ENCODE results near the gene MYO18B. TPM values are rescaled to one million over a fixed set of nuclear protein-coding genes. Genes with fewer than 3 reads are reported as not detected.

MYO18B gene
- total RNA-seq, 1 experiment from 2014 or later, result not detected

DNA sequence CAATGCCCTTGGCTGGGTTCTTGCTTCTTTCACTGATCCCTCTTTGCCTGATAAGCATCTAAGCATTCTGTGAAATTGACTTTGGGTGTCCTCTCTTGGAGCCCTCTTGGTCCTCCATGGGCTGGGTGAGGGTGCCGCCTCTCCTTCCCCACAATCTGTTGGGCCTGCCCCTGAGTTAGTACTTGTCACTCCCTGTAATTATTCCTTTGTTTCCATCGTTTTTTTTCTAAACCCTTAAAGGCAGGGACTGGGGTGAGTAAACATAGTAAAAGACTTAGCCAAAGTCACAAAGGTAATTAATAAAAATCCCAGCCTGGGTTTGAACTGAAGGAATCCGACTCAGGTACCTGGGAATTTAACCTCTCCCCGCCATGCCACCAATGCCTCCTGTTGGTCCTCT, 188.1 kb downstream of the MYO18B start:
- Histone ChIP-seq H3K9me2 (replicated peaks; ENCODE audit: low read length) (no peaks in the 10 kb centered on the region), H3K27me3 (ENCODE audit: low read length) (peaks cover 19% of the 10 kb centered on the region), H3K27ac (ENCODE audit: low read length) (no peak overlapping the region), H3K4me2 (ENCODE audit: low read length) (no peak overlapping the region), H2AFZ (ENCODE audit: low read length) (no peak overlapping the region), H3K36me3 (ENCODE audit: low read depth, low read length) (no peaks in the 10 kb centered on the region), H3K9me3 (ENCODE audit: low read length) (no peaks in the 10 kb centered on the region), H4K20me1 (ENCODE audit: low read length) (no peaks in the 10 kb centered on the region), H3K4me3 (ENCODE audit: low read length) (no peak overlapping the region), H3K9ac (ENCODE audit: low read length) (no peak overlapping the region), H3K79me2 (ENCODE audit: low read length) (no peaks in the 10 kb centered on the region), H3F3A (ENCODE audit: low read length, unreplicated experiment) (no peaks in the 10 kb centered on the region), H3K4me1 (ENCODE audit: insufficient read depth, low read length) (no peaks in the 10 kb centered on the region)
- ATAC-seq (no peak), DNase-seq (no peak)
- BruUV-seq (replicated peaks), result no TSS peak
- intact Hi-C loops (cut with micrococcal nuclease), result no loop called here
- CTCF ChIA-PET, result no interaction called here
- POLR2A ChIA-PET (ENCODE audit: unreplicated experiment), result no interaction called here
- TF ChIP-seq EZH2 (IDR thresholded peaks at IDR 0.05; ENCODE audit: low read length, unreplicated experiment) (no peak), EZH2phosphoT487 (IDR thresholded peaks at IDR 0.05; ENCODE audit: borderline replicate concordance, low read length) (no peak)
- TF ChIP-seq, protein P1, sequence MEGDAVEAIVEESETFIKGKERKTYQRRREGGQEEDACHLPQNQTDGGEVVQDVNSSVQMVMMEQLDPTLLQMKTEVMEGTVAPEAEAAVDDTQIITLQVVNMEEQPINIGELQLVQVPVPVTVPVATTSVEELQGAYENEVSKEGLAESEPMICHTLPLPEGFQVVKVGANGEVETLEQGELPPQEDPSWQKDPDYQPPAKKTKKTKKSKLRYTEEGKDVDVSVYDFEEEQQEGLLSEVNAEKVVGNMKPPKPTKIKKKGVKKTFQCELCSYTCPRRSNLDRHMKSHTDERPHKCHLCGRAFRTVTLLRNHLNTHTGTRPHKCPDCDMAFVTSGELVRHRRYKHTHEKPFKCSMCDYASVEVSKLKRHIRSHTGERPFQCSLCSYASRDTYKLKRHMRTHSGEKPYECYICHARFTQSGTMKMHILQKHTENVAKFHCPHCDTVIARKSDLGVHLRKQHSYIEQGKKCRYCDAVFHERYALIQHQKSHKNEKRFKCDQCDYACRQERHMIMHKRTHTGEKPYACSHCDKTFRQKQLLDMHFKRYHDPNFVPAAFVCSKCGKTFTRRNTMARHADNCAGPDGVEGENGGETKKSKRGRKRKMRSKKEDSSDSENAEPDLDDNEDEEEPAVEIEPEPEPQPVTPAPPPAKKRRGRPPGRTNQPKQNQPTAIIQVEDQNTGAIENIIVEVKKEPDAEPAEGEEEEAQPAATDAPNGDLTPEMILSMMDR (conservative IDR thresholded peaks at IDR 0.05; ENCODE audit: low read depth, low read length), result no peak

GRCh38 chr22:25930788-25931310, 188.9 kb downstream of the MYO18B start:
- Histone ChIP-seq H3K9me2 (replicated peaks; ENCODE audit: low read length) (no peaks in the 10 kb centered on the region), H3K4me3 (ENCODE audit: low read length) (no peak overlapping the region)

GRCh38 chr22:25933158-25933788, 191.3 kb downstream of the MYO18B start:
- H3K9me2 ChIP-seq (replicated peaks; ENCODE audit: low read length), result no peaks in the 10 kb centered on the region
- H3K79me2 ChIP-seq (ENCODE audit: low read length), result no peaks in the 10 kb centered on the region
- no peak overlapping the region for H3K9ac ChIP-seq (ENCODE audit: low read length)
- no peaks in the 10 kb centered on the region for H3F3A ChIP-seq (ENCODE audit: low read length, unreplicated experiment)
- intact Hi-C loops (cut with micrococcal nuclease), result no loop called here
- TF ChIP-seq EZH2phosphoT487 (IDR thresholded peaks at IDR 0.05; ENCODE audit: borderline replicate concordance, low read length), result no peak
- no peak for TF ChIP-seq EZH2 (IDR thresholded peaks at IDR 0.05; ENCODE audit: low read length, unreplicated experiment)
- TF ChIP-seq, protein P1 (conservative IDR thresholded peaks at IDR 0.05; ENCODE audit: low read depth, low read length), result no peak
- CTCF ChIA-PET, result no interaction called here
- POLR2A ChIA-PET (ENCODE audit: unreplicated experiment), result no interaction called here
- no TSS peak for BruUV-seq (replicated peaks)
- H3K4me2 ChIP-seq (ENCODE audit: low read length), result no peak overlapping the region
- no peaks in the 10 kb centered on the region for H3K36me3 ChIP-seq (ENCODE audit: low read depth, low read length)
- H3K4me1 ChIP-seq (ENCODE audit: insufficient read depth, low read length), result no peaks in the 10 kb centered on the region
- peaks cover 19% of the 10 kb centered on the region for H3K27me3 ChIP-seq (ENCODE audit: low read length)
- no peak overlapping the region for H3K27ac ChIP-seq (ENCODE audit: low read length)
- no peak overlapping the region for H2AFZ ChIP-seq (ENCODE audit: low read length)
- no peak for ATAC-seq
- DNase-seq, result no peak
- no peaks in the 10 kb centered on the region for H4K20me1 ChIP-seq (ENCODE audit: low read length)
- H3K9me3 ChIP-seq (ENCODE audit: low read length), result no peaks in the 10 kb centered on the region
- H3K4me3 ChIP-seq (ENCODE audit: low read length), result no peak overlapping the region

More at GRCh38 chr22:25930788-25931310, 188.9 kb downstream of the MYO18B start:
- DNase-seq (no peak), ATAC-seq (no peak)
- Histone ChIP-seq H2AFZ (ENCODE audit: low read length) (no peak overlapping the region), H3K27me3 (ENCODE audit: low read length) (peaks cover 19% of the 10 kb centered on the region), H3K36me3 (ENCODE audit: low read depth, low read length) (no peaks in the 10 kb centered on the region), H3K27ac (ENCODE audit: low read length) (no peak overlapping the region), H4K20me1 (ENCODE audit: low read length) (no peaks in the 10 kb centered on the region), H3K4me2 (ENCODE audit: low read length) (no peak overlapping the region), H3F3A (ENCODE audit: low read length, unreplicated experiment) (no peaks in the 10 kb centered on the region), H3K4me1 (ENCODE audit: insufficient read depth, low read length) (no peaks in the 10 kb centered on the region), H3K9me3 (ENCODE audit: low read length) (no peaks in the 10 kb centered on the region), H3K79me2 (ENCODE audit: low read length) (no peaks in the 10 kb centered on the region), H3K9ac (ENCODE audit: low read length) (no peak overlapping the region)
- POLR2A ChIA-PET (ENCODE audit: unreplicated experiment), result no interaction called here
- BruUV-seq (replicated peaks), result no TSS peak
- TF ChIP-seq EZH2 (IDR thresholded peaks at IDR 0.05; ENCODE audit: low read length, unreplicated experiment) (no peak), EZH2phosphoT487 (IDR thresholded peaks at IDR 0.05; ENCODE audit: borderline replicate concordance, low read length) (no peak)
- TF ChIP-seq, protein P1 (conservative IDR thresholded peaks at IDR 0.05; ENCODE audit: low read depth, low read length), result no peak
- intact Hi-C loops (cut with micrococcal nuclease), result no loop called here
- CTCF ChIA-PET, result no interaction called here

All from PC-3 (cell line).